Esophagus squamous epithelium (tissue), 5 donors: ENCODE data around the gene LHB. TPM values are rescaled to one million over a fixed set of nuclear protein-coding genes. Genes with fewer than 3 reads are reported as not detected.

Experiments used
- DNase-seq: peaks from one replicate; lab custom pipeline; 2025; lab: John Stamatoyannopoulos, UW
- H3K27ac ChIP-seq, 4 donors: fragments of 200-600 bp; sonication (generic); one replicate each; pipeline ENCODE4 v1.5.1; 2016 to 2019; ENCODE audit warnings: mild to moderate bottlenecking in 1 of 4
- H3K27me3 ChIP-seq, 4 donors: fragments of 200-600 bp; sonication (generic); 1 replicate in 3 of 4; 2 replicates in 1 of 4; pipeline versions ENCODE4 v1.5.1 to v1.6.0; 2017 to 2021; ENCODE audit warnings: antibody characterized with exemption in 1 of 4
- H3K36me3 ChIP-seq, 3 donors: fragments of 200-600 bp; sonication (generic); one replicate each; pipeline ENCODE4 v1.5.1; 2016 to 2019
- H3K4me1 ChIP-seq, 3 donors: fragments of 200-600 bp; sonication (generic); one replicate each; pipeline ENCODE4 v1.5.1; 2017 to 2019
- H3K4me3 ChIP-seq, 4 donors: fragments of 200-600 bp; sonication (generic); 1 replicate in 3 of 4; 2 replicates in 1 of 4; pipeline ENCODE4 v1.5.1; 2016 to 2019; ENCODE audit warnings: mild to moderate bottlenecking in 2 of 4, moderate library complexity in 1 of 4
- H3K9me3 ChIP-seq, 3 donors: fragments of 200-600 bp; sonication (generic); one replicate each; pipeline ENCODE4 v1.5.1; 2016 to 2019
- CTCF ChIP-seq, 6 experiments: fragments of 450-650 bp in 4 of 6; fragments of 200-600 bp in 2 of 6; sonication (generic) in 2 of 6; IDR thresholded peaks; one replicate each; pipeline ENCODE4 v1.5.1; 2016 to 2019; ENCODE audit warnings: antibody characterized with exemption in 6 of 6, mild to moderate bottlenecking in 4 of 6, moderate library complexity in 4 of 6
- POLR2A ChIP-seq, 4 donors: fragments of 450-650 bp; IDR thresholded peaks; one replicate each; pipeline ENCODE4 v1.6.1; 2017; ENCODE audit warnings: antibody characterized with exemption in 4 of 4, mild to moderate bottlenecking in 4 of 4, moderate library complexity in 3 of 4
- WGBS, 2 donors: methylation state at CpG; one replicate each; pipeline ENCODE4 v1.1.5; 2018; 5-methylcytosine and 5-hydroxymethylcytosine counted together
- intact Hi-C: fragments of 100-400 bp; cut with DNase I; formaldehyde crosslinking; loops from one replicate; pipeline ENCODE4 v1.15.0; 2022
- total RNA-seq, 4 donors: library from RNA; depleted of rRNA; stranded (reverse); fragments of >200 nt; gene quantifications; one replicate each; pipeline ENCODE4 v1.1.0, GENCODE V29; 2016
- donor health status: DM: yes; HTN: yes; CAD: no.

LHB gene
- total RNA-seq, 4 donors from 2014 or later, result not detected

DNA sequence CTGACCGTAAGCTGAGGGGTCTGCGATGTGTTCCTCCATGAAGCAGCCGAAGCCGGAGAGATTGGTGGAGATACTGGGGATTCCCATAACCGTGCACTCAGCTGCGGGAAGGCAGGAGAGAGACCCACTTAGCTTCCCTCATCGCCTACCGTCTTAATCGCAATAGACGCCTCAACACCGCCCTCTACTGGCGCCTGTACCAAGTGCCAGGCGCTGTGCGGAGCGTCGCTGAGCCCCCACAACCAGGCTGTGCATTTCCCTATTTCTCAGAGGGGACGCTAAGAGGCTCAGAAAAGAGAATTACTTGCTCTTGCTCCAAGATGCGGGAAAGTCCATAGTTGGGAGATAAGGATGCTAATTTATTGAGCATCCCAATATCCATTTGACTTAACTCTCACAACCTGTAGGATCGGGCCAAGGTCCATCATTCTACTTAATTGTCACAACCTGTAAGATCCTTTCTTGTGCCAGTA, 45.9 kb downstream of the LHB start:
- no peak overlapping the region for H3K27ac ChIP-seq
- peak; percentile 76 to 90 (median 87) for TF ChIP-seq CTCF (IDR thresholded peaks at IDR 0.05)
- TF ChIP-seq POLR2A (IDR thresholded peaks at IDR 0.05), result no peak
- DNase-seq, result no peak
- no peak overlapping the region for H3K4me3 ChIP-seq
- H3K9me3 ChIP-seq, result no peaks in the 10 kb centered on the region
- 31 to 37% methylated on average over 3 to 8 of the region's 19 CpGs for WGBS, 2 donors
- H3K4me1 ChIP-seq, result peaks cover 14 to 41% (median 22%) of the 10 kb centered on the region in 3 donors
- H3K27me3 ChIP-seq, result no peaks in the 10 kb centered on the region
- peaks cover 22 to 93% (median 35%) of the 10 kb centered on the region in 3 donors for H3K36me3 ChIP-seq
- intact Hi-C loops, result loop anchor here (10.0 kb wide), 1 partner anchor 106 kb away; the partner anchor contains the start of gene PLEKHA4

GRCh38 chr19:48970139-48970766, 46.6 kb downstream of the LHB start:
- Histone ChIP-seq H3K9me3 (no peaks in the 10 kb centered on the region), H3K36me3 (peaks cover 22 to 90% (median 35%) of the 10 kb centered on the region in 3 donors), H3K27me3 (no peaks in the 10 kb centered on the region), H3K4me3 (no peak overlapping the region), H3K4me1 (peaks cover 14 to 44% (median 22%) of the 10 kb centered on the region in 3 donors), H3K27ac (no peak overlapping the region)
- WGBS, 2 donors, result 84 to 86% methylated on average over 6 to 17 of the region's 23 CpGs
- intact Hi-C loops, result loop anchor here (10.0 kb wide), 1 partner anchor 105 kb away; the partner anchor contains the start of gene PLEKHA4
- no peak for DNase-seq
- TF ChIP-seq CTCF (IDR thresholded peaks at IDR 0.05) (no peak), POLR2A (IDR thresholded peaks at IDR 0.05) (no peak)

GRCh38 chr19:48969276-48970138, 47.4 kb downstream of the LHB start:
- no peak overlapping the region for H3K27ac ChIP-seq
- no peaks in the 10 kb centered on the region for H3K9me3 ChIP-seq
- H3K36me3 ChIP-seq, result peaks cover 22 to 86% (median 34%) of the 10 kb centered on the region in 3 donors
- H3K4me3 ChIP-seq, result no peak overlapping the region
- 90 to 94% methylated on average over 21 to 27 of the region's 45 CpGs for WGBS, 2 donors
- intact Hi-C loops, result loop anchor here (10.0 kb wide), 1 partner anchor 105 kb away; the partner anchor contains the start of gene PLEKHA4
- DNase-seq, result no peak
- peaks cover 18 to 48% (median 25%) of the 10 kb centered on the region in 3 donors for H3K4me1 ChIP-seq
- H3K27me3 ChIP-seq, result no peaks in the 10 kb centered on the region
- TF ChIP-seq POLR2A (IDR thresholded peaks at IDR 0.05) (no peak), CTCF (IDR thresholded peaks at IDR 0.05) (no peak)

DNA sequence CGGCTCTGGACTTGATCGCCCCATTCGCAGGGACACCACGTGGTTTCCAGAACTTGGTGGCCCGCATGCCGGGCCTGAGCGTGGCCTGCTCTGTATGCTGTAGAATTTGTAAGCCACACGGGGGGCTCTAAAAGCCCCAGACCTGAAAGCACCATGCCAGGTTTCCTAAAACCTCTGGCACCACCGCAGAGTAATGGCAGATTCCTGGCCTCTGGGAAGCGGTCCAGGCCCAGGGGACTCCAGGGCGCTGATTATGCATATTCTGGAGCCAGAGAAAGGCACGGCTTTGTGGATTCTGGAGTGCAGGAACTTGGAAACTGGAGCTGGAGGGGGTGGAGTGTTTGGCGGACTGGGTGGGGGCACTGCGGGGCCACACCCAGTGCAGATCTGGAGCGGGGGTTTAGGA, 48.1 kb downstream of the LHB start:
- no peak for DNase-seq
- WGBS, 2 donors, result 67 to 75% methylated on average over 4 to 5 of the region's 15 CpGs
- peaks cover 22 to 79% (median 27%) of the 10 kb centered on the region in 3 donors for H3K36me3 ChIP-seq
- no peaks in the 10 kb centered on the region for H3K9me3 ChIP-seq
- no peak for TF ChIP-seq CTCF (IDR thresholded peaks at IDR 0.05)
- TF ChIP-seq POLR2A (IDR thresholded peaks at IDR 0.05), result no peak
- intact Hi-C loops, result no loop called here
- no peak overlapping the region for H3K4me3 ChIP-seq
- H3K27me3 ChIP-seq, result no peaks in the 10 kb centered on the region
- H3K4me1 ChIP-seq, result peaks cover 24 to 55% (median 32%) of the 10 kb centered on the region in 3 donors
- H3K27ac ChIP-seq, result peak overlapping the region in 3 of 4 donors; percentile 94 to 95 (median 94)
